GM18858 (cell line): Measurements from ENCODE around the gene LMO4.

Source experiments
- ATAC-seq: cut with Tn5 transposase; IDR thresholded peaks from one replicate; pipeline ENCODE4 v1.9.1; 2021; ENCODE audit not compliant: unreplicated experiment

Gene LMO4

DNA sequence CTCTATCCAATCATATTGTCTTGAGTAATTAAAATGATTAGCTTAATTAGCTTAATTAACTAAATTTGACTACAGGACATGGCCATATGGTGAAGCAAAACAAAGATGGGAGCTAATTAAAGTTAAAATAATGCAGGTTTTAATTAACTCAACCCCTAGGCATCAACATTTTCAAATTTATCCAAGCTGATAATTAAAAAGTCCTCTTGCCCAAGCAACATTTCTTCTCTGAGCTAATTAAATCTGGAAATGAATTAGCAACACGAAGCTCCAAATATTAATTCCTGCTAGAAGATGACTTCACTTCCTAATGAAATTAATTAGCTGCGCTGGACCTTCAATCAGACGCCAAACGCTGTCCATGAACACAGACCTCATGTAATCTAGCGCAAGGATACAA lies 27.9 kb downstream of the LMO4 start:
- no peak for ATAC-seq

DNA sequence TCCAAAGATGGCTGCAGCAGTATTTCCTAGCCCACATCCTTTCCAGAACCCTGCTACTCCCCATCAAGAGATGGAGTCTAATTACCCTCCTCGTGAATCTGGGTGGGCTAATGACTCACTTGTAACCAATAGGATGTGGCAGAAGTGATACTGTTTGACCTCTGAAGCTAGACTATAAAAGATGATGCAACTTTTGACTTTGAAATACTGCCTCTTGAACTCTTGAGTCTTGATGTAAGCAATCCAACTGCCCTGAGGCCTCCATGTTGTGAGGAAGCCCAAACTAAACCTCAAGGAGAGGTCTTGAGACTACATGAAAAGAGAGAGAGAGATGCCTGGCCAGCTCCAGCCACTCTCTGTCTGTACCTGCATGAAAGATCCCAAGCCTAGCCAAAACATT lies 29.5 kb downstream of the LMO4 start:
- no peak for ATAC-seq

DNA sequence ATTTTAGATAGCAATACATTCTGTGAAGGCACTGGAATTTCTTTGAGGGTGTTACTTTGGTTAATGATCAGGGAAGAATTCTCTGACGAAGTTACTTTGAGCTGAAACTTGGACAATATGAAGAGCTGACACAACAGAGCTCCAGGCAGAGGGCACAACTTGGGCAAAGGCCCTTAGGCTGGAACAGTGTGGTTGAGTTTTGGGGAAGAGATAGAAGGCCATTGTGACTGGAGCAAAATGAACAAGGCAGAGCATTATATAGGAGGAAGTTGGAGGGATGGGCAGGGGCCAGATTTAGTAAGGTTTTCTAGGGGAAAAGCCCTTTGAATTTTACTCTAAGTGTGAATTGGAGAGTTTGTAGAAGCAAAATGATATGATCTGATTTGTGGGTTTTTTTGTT lies 30.9 kb downstream of the LMO4 start:
- no peak for ATAC-seq

DNA sequence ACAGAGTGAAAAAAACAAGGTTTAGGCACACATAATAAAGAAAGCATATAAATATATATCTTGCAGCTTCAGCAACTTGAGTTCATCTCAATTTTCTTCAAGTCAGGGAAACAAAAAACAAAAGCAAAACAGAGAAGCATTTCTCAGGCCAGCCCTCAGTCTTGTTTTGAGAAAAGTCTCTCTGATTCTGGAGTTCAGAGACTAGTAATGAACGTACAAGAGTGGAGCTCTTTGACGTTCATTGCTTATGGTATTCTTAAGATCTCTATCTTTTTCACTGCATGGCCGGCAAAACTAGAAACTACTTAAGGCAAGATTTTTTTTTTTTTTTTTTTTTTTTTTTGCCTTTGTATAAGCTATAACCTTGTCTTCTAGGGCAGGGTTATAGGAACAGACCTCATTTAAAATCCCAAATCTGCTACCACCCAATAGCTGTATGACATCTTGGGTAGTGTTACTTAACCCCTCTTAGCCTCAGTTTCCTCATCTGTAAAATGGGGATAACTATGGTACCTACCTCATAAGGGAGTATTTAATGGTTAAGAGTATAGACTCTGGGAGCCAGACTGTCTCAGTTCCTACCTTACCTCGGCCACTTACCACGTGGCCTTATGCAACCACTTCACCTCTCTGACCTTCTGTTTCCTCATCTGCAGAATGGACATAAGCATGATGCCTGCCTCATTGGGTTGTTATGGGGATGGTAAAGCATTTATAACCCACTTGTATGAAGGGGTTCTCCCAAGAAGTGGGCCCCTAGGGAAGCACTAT lies 33.6 kb downstream of the LMO4 start:
- no peak for ATAC-seq

DNA sequence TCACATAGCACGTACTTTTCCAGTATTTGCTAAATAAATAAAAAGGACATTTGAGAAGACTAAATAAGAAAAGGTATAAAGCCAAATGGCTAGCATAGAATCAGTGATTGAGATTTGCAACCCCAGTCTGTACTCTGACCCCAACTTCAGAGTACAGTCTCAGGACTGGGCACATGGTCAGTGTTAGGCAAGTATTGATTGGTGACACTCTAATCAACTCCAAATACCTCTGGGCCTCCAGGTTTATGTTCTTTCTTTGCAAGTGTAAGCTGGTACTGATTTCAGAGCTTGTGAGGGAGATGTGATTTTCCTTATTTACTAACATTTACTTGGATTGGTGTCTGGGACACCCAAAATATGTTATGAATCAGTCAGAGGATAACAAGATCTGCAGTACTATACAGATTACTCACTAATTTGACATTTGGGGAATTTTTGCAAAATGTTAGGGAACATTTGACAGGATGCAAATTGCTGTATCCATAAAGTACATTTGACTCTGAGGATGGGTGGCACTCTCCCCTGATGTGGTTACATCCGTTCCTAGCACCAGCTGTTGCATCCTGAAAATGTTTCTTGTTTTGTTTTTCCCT lies 34.2 kb downstream of the LMO4 start:
- ATAC-seq = no peak

DNA sequence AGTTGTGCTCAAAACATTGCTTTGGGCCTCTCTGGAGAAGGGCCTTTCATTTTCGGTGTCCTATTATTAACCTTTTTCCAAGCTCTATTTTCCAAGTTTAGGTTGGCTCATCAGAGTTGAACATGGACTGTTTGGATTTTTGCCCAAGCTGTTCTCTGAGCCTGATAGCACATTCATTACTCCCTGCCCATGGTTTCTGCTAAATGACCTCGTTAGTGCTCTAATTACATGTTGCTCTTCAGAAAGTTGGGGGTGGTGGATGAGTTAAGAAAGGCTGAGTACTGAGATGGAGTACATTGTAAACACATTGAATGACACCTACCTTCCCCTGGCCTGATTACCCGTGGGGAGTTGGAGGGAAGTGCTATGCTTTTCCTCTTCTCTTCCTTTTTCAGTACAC lies 38.9 kb downstream of the LMO4 start:
- ATAC-seq = no peak

DNA sequence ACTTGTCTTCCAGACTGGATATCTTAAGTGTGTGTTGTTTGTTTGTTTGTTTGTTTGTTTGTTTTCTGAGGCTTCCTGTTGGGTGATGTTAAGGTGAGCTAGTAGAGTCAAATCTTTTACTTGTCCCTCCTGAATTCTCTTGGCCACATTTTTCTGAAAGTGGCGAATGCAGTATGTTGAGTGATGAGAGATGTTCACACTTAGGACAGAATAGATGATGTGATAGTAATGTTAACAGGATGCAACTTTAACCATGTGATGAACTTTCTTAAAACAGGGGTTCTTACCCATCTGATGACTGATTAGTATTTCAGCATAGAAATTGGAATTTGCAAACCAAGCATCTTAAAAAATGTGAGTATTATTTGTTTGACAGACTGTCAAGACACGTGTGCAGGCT lies 40.2 kb downstream of the LMO4 start:
- no peak for ATAC-seq

DNA sequence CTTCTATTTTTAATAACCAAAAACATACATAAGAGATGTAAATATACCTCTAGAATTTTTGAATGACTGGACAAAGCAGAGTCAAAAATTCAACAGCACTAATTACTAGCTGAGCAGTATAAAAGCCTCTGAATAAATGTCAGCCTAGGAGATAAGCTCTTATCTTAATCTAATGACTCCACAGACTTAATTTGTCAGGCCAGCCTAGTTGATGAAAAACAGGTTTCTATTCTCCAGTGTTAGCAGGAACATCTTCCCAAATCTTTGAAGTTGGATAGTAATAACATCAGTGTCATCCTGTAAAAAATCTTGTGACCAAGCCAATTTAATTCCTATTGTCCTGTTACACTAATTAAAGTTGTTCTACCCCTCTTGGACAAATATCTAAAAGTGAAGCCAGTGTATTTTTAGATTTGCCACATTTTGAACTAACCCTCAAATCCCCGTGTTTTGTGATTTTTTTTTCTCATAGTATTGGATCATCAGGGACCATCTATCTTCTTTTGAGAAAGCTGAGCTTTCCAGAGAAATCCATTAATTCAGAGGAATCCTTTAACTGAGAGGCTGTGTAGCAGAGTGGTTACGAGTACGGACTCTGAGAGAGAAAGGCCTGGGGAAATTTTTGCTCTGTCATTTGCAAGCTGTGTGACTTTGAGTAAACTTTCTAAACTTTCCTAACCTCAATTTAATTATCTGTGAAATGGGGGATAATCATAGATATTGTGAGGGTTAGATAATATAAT lies 41.2 kb downstream of the LMO4 start:
- ATAC-seq = no peak

DNA sequence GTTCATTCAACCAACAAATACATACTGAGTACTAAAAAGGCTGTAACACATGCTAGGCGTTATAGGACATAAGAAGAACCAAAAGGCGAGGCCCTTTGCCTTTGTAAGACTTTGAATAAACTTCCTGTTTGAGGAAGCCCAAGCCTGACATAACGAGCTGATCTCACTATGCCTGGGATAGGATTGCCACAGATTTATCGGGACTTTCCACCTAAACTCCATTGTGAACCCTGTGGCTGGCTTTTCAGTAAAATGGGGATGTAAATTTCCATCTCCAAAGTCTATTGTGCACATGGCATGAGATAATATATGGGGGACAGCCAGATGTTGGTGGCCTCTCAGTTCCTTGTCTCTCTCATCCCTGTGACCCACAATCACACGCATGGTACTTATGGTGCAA lies 41.9 kb downstream of the LMO4 start:
- no peak for ATAC-seq

DNA sequence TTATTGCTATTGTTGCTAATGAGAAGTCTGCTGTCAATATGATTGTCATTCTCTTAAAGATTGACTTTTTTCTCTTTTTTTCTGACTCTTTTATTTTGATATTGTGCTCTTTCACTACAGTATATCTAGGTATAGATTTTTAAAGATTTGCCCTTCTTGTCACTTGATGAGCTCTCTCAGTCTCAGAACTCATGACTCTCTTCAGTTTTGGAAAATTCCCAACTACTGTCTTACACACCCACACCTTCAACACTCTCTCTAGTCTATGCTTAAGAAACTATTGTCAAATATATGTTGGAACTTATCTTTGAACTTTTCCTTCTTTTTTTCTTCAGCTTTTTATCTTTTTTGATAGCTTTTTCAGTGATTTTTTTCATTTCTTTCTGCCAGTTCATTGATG lies 50.6 kb downstream of the LMO4 start:
- ATAC-seq = no peak

DNA sequence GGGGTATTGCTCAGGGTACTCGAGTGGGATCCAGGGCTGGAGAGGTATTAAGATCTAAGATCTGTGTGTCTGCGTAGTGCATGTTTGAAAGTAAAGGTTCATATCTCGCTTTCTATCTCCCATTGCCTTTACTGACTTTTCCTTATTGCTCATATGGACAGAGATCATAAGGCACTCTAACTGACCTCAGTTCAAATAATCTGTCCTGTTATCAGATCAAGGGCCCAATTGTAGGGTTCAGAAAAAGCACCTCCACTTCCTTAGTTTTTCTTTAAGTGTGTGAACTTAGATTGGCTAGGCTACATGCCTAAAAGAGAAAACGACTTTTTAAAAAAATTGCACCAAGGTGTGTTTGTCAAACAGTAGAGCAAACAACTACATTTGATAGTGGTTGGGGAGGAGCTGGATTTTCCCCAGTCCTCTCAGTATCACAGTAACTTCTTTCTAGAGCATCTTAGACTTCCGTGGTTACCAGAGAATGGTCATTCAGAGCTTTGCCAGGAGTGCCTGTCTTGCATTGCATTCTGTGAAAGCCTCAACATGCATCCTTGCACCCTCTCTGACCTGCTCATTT lies 57.6 kb downstream of the LMO4 start:
- ATAC-seq = no peak

DNA sequence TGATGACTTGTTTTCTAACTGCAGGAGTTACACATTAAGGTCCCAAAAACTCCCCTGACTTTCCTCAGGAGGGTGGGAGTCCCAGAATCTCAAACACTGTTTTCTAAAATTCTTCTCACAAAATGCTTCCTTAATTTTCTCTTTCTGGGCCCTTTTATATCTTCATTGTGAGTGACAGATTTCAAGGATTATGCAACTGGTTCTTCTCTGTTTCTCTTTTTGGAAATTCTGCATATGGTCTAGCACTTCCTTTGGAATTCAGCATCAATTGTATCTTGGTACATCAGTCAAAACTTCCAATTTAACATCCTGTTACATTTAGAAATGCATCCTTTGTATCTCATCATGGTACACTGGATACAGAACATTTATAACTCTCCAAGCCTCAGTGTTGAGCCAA lies 59.7 kb downstream of the LMO4 start:
- no peak for ATAC-seq

DNA sequence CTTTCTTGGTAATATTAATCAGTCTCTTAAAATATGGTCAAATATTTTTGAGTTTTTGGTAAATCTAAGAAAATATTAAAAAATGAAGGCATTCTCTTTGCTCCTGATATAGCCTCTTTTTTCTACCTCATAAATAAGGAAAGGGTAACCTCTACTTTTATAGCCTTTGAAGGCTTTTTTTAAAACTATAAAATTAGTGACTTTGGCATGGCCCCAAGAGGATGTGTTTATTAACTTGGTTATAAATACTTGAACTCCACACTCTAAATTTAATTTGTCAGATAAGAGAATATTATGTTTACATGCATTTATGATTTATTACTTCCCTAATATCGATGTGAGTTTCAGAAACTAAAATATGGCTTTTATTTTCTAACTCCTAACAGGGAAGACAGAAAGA lies 60.3 kb downstream of the LMO4 start:
- ATAC-seq = no peak

DNA sequence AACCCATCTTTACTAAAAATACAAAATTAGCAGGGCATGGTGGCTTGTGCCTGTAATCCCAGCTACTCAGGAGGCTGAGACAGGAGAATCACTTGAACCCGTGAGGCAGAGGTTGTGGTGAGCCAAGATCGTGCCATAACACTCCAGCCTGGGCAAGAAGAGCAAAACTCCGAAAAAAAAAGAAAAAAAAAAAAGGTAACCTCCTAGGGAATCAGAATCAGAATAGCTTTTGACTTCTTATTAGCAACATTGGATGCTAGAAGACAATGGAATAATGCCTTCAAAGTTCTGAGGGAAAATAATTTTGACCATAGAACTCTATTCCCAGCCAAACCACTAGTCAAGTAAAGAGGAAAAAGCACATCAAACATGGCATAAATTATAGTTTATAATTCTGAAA lies 60.9 kb downstream of the LMO4 start:
- no peak for ATAC-seq

DNA sequence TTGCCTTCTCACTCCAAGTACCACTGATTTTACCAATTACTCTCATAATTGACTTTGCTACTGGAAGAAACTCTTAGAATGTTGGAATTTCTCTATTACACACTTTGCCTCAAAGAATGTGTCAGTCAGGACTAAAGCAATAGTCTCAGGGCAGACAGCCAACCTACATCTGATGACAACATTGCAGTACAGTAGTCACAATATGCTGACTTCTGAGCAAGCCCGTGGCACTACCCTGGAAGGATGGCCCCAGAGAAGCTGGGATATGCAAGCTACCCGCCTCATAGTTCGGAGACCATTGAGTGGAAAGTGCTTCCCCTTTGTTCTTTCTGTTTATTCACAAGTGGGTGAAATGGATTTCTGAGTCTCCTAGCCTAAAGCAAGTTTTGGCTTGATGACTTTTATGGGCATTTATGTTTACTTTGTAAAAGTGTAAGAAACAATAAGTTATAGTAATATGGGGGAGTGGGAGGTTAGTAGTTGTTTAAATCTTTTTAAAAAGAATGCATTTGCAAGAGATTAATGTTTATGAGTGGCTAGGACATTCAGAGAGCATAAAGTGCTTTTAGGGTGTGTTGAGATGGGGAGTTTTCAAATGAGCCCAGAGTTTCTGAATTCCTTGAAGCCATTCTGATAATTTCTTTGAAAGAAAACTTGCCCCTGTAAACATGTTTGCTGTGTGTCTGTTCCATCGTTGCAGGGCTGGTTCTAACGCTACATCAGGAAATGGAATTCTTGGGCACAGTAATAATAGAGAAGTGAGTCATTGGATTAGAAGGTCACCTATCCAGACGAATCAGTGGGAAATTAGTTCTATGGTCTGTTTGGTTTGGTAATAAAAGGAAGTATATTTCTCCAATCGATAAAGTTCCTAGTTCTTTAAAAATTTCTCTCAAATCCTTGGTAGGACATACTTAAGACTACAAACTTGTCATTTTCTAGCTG lies 63.8 kb downstream of the LMO4 start:
- no peak for ATAC-seq

DNA sequence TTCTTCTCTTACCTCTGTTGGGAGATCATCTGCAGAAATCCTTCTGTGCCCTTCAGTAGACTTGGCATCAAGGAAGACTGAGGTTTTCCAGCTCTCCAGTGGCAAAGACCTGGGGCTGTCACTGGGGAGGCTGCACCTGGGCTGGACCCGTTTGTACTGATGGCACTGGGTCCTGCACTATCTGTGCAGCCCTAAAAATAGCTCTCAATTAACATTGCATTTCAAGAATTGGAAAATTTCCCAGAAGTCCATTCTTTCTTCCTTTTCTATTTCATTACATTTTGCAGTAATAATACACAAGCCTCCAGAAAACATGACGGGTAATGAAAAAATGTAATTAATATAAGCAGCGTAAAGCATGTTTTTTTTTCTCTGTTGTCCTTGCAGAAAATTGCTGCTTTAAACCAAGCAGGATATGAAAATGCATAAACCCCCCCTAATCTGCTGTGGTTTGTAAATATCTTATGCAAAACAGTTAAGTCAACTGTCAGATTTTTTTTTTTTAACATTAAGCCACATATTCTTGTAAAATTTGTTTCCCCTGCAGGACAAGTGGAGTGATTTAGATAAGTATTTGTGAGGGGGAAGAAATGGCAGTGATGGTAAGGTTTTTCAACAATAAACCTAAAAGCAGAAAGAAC lies 64.9 kb downstream of the LMO4 start:
- no peak for ATAC-seq

DNA sequence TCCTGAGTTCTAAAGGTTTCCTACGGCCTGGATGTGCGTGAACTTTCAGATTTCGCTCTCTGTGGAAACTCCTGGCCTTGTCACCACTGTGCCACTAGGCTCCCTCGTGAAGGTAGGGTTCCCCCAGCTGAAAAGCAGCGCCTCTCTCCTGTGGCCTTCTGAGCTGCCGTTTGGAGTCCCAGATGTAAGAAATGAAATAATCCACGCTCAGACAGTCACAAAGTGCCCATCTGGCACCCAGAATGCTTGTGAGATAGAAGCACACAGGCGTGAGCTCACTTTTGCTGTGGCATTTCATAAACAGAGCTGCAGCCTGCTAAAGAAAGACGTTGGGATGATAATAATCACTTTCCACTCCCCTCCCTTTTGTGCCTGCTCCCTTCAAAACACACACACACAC lies 65.8 kb downstream of the LMO4 start:
- no peak for ATAC-seq

DNA sequence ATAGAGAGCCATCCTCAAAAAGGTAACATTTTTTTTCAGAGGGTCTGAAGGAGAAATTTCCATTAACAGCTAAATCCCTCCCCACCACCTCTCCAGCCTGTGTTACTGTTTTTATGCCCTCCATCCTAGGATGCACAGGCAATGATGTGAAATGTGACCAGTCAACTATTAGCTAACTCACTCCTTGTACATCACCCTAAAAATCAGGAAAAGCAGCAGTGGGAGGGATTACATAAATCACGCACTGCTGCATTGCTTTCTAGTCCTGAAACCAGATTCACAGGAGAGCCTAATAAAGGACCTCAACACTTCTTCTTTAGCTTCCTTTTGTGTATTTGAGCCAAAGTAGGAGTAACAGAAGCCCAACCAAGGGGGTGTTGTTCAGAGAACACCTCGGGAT lies 66.3 kb downstream of the LMO4 start:
- no peak for ATAC-seq
